Right lung (tissue), 10 donors: ENCODE measurements around the gene TMEM174. TPM values are rescaled to one million over a fixed set of nuclear protein-coding genes. Genes with fewer than 3 reads are reported as not detected.

ENCODE experiments used
- DNase-seq, 2 donors: peaks; one replicate each; pipeline ENCODE4 v3.0.0-alpha.2; 2013
- long read RNA-seq, 8 donors: transcript quantifications; one replicate each; lab custom pipeline, GENCODE V29; 2026
- polyA plus RNA-seq, 5 donors: library from polyadenylated mRNA; unstranded; fragments of 120-200 nt; gene quantifications; one replicate each; pipeline versions ENCODE4 v1.2.1 to v1.2.3, GENCODE V29; 2013; ENCODE audit warnings: inconsistent platforms in 1 of 5, low replicate concordance in 1 of 5; ENCODE audit not compliant: insufficient read length in 5 of 5, insufficient read depth in 1 of 5

Gene TMEM174, protein sequence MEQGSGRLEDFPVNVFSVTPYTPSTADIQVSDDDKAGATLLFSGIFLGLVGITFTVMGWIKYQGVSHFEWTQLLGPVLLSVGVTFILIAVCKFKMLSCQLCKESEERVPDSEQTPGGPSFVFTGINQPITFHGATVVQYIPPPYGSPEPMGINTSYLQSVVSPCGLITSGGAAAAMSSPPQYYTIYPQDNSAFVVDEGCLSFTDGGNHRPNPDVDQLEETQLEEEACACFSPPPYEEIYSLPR
- not detected for polyA plus RNA-seq
- long read RNA-seq, donor 1: 0 reads
- long read RNA-seq, donor 2: 0 reads
- long read RNA-seq, donor 3: 0 reads
- long read RNA-seq, donor 4: 0 reads
- long read RNA-seq, donor 5: 0 reads
- long read RNA-seq, donor 6: 0 reads
- long read RNA-seq, donor 7: 0 reads
- long read RNA-seq, donor 8: 0 reads

DNA sequence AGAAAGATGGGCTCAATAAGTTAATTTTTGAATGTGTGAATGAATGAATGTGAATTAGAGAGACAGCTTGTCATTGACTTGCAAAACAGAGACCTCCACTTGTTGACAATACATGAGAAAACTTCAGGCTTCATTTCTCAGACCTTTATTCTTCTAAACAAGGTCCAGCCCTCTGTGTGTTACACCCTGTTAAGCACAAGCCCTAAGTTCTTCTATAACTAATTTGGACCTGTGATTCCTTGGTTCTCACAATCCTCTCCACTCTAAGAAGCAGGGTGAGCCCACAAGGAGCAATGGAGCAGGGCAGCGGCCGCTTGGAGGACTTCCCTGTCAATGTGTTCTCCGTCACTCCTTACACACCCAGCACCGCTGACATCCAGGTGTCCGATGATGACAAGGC lies at the start of gene TMEM174:
Gene TMEM174 (plus strand): TSS at position 243 of the 400 bp plus-strand sequence. CDS start 51 bp downstream, at position 294.
- DNase-seq: no peak

DNA sequence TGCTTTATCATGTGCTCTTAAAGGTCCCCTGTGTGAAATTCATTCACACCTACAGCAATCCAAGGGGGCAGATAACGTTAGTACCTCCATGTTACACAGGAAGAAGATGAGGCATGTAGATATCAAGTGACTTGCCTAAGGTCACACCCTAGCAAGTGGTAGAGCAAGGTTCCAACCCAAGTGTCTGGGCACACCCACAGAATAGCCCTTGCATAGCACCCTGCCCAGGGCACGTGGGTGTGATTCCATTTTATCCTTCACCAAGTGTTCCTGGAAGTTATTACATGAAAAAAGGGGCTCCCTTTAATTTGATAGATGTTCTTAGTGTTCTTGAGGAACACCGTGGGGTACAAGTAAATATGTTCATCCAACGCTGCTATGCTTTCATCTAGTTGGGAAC lies 47.7 kb upstream of the TMEM174 start:
- DNase-seq: no peak

DNA sequence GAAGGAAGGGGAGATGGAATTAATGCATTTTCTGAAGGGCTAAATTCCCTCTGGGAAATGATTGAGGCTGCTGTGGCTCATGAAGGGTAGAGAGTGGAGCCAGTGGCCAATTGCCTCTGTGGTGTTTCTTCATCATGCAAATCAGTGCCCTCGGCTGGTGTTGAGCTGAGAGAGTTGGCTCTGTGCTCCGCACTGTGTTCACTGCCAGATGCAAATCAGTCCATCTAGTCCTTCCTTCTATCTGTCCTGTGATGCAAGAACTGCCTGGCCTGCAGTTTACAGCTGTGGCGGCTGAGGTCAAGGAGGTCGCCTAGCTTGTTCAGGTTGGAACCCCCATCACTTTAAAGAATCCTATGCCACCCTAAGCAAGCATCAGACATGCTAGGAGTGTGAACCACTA lies 46.6 kb upstream of the TMEM174 start:
- no peak for DNase-seq

DNA sequence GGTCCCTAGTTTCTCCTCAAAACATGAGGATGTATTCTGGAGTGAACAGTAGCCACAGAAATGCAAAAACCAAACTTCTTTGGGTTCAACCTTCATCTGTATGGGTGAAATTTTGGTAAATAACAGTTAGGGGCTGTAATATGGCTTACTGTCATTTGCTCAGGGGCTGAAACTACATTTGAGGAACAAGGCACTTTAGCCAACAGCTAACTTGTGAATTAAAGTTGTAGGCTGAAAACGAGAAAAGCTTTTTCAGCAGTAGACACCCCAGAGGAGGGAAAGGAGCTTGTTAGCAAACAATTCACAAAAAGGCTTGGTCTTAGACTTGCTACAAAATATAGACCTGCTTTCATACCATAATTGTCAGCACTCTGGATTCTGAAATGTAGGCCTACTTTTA lies 46.0 kb upstream of the TMEM174 start:
- DNase-seq: no peak

DNA sequence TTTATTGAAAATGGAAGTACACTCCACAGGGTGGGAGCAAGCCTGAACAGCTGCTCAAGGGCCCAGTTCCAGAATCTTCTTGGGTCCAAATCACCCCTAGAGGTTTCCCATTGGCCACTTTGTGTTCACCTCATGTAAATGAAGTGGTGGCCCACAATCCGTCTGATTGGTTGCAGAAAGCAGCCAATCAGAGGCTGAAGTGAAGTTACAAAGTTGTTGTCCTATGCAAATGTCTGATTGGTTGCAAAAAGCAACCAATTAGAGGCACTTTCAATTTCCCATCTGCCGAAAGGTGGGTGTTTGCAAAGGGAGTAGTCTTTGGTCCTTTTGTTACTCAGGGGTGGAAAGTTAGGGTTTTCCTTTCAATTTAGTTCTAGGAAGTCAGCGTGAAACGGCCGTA lies 43.9 kb upstream of the TMEM174 start:
- DNase-seq: no peak

DNA sequence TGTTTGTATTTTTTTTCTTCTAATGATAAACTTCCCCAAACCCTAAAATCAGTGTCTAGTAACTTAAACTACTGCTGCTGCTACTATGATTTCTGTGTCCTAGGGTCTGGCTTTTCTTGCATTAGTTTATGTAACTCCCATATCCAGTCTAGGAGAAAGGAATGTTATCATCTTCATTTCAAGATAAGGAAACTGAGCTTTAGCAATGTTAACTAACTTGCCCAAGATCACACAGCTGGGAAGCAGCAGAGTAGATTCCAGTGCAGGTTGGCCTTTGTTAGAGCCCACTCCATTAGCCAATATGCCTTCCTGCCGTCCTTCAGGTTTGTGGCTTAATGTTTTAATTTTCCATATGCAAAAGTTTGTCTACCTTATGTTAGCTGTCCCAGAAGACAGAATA lies 42.2 kb upstream of the TMEM174 start:
- no peak for DNase-seq

DNA sequence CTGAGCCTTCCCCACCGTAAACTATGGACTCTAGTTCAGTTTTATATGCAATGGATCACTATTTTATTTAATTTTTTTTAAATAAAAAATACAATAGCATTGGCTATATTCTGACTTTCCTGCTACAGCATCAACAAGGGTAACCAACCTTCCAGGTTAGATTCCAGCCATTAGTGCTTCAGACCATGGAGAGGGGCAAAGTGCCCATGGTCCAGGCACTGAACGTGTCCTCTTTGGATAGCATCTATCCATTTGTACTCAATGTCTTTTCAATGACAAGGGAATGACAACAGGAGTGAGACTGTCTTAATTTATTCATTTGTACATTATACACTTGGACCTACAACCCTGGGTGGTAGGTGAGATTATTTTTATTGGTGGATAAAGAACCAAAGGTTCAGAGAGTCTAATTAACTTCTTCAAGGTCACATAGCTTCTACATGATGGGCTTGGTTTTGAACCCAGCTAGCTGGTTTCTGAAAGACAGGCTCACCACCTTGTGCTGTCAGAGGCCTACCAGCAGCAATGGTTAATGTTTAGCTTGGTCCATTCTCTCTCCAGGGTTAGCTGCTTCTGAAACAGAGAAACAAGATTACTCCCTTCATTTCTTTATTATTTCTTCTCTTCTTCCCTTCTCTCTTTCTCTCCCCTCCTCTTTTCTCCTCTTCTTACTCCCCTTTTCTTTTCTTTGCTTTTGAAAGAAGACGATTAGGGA lies 41.1 kb upstream of the TMEM174 start:
- DNase-seq: no peak

DNA sequence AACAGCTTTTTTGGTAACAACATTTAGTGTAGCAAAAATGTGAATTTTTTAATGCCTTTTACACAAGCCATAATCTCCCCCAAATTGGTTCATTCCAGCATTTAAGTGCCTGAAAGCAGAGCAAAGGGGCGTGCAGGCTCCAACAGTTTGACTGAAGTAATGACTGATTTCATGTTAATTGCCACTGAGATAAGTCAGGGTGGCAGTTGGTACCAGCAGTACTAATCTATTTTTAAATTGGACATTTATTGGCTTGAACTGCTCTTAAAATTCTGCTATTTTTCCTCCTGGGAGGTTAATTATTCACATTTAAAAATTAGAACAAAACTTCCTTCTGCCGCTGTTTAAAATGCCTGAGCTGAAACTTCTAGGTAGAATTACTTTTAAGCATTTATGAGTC lies 40.2 kb upstream of the TMEM174 start:
- no peak for DNase-seq

DNA sequence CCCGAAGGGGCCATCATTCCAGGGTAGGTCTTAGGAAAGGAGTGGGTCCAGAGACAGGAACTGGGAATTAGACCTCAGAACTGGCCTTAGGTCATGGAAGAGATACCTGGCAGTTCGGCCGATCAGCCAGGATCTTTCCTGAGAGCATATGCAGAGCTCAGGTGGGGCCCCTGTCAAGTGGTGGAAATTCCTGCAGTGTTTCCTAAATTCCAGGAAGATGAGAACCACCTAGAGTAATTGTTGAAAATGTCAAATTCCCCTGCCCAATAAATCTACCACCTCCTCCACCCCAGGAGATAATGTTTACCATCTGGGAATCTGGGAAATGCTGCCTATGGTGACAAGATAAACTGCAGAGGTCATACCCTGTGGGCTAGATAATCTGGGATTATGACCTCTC lies 38.0 kb upstream of the TMEM174 start:
- no peak for DNase-seq

DNA sequence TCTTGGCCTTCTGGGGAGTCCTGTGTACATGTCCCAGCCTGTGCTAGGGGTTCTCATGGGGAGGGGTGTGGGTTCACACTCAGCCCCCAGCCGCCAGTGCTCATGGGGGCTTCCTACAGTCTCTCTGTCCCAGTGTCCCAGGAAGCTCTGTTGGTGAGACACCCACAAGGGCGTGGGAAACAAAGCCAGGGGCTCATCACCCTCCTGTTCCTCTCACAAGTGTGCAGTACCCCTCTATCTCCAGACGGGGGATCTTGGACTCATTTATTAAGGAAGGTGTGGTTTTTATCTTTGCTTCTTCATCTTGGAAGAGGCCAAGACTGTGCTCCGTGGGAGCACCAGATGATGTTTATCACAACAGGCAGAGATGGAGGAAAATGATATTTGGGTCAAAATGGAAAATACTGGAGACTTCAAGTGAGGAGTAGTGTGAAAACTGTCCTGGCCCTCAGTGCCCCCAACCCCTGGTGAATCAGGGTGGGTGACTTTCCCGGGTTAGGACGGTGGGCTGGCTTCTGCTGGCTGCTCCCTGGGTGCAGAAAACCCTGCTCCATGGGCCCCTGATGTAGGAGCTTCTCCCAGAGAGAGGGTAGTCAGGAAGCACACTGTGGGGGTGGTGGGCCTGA lies 37.5 kb upstream of the TMEM174 start:
- DNase-seq: no peak

DNA sequence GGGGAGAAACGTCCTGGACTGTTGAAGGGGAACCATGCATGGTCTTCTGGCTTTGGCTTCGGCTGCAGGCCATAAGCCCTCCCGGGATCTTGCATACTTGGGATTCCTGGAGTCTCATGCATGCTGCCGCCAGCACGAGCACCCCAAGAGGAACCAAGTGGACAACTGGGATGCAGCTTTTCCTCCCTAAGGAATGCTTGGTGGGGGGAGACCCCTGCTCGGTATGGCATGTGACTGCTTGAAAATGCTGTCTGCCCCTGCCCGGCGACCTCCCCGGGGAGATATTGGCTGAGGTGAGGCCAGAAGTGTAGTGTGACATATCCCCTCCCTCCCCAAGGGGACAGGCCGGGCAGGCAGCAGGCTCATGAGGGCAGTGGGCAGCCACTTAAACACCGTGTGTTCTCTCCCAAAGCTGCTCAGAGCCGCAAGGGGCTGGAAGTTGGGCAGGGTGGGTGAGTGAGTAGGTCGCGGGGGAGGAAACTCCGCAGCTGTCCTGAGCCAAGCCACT lies 36.9 kb upstream of the TMEM174 start:
- DNase-seq: no peak

DNA sequence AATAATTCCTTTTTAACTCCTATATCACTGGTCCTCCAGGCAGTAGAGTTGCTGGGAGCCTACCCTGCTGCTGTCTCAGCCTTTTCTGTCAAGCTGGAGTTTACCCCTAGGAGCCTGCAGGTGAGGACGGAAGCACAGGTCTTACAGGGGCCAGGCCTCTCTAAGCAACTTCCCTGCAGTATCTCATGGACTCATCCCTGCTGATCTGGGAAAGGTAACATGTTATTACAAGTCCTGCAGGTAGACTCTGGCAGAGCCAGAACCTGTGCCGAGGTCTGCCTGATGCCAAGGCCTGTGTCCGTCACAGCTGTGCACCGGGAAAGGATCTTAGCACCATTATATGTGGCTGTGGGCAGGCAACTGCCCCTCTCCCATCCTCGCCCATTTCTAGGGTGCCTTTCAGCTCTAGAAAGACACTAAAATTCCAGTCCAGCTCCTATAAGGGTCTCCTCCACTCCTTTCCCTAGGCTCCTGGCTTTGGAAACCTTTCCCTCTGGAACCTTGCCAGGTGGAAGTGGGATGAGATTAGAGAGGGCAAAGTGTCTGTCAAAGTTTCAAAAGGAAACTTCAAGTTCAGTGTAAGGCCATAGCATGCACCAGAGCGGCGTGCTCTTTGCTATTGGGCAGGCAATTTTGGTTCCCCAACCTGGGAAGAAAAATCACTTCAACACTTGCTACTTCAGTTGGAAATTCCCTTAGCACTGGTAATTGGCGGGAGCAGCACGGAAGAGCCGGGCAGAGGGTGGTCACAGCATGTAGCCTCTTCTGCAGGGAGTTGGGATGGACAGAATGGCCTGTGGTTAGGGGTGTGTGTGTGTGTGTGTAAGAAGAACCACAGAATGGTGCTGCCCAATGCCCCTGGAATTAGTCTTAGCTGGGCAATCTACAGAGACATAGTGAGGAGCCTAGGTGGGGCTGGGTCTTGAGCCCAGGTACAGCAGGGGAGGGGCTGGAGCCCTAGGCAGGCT lies 35.1 kb upstream of the TMEM174 start:
- no peak for DNase-seq

DNA sequence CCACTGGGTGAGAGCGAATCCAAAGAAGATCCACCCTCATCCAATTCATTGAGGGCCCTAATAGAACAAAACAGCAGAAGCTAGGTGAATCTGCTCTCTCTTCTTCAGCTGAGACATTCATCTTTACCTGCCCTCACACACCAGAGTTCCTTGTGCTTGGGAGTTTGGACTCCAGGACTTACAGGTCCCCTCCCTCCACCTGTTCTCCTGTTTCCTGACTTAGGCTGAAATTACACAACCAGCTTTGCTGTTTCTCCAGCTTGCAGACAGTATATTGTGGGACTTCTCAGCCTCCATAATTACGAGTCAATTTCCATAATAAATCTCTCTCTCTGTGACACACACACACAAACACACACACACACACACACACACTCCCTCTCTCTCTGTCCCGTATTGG lies 33.5 kb upstream of the TMEM174 start:
- no peak for DNase-seq

DNA sequence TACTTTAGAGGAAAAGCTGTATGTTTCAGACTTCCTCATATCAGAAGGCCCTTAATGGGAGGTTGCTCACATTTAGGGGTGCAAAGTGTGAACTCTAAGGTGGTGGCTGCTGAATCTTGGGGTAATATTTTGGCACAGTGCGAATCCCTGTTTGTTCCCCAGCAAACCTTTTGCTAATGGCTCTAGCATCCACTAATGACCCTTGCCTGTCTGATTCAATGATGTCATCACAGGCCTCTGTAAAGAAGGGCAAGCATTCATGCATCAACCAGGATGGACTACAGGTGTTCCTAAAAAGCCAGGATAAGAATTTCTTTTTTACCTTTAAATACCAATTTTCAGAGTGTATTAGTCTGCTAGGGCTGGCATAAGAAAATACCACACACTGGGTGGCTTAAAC lies 32.2 kb upstream of the TMEM174 start:
- no peak for DNase-seq

DNA sequence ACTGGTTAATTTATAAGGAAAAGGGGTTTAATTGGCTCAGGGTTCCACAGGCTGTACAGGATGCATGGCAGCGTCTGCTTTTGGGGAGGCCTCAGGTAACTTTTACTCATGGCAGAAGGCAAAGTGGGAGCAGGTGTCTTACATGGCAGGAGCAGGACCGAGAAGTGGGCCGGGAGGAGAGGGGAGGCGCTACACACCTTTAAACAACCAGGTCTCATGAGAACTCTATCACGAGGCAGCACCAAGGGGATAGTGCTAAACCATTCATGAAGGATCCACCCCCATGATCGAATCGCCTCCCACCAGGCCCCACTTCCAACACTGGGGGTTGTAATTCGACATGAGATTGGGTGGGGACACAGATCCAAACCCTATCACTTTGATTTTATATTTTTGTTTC lies 31.0 kb upstream of the TMEM174 start:
- no peak for DNase-seq

DNA sequence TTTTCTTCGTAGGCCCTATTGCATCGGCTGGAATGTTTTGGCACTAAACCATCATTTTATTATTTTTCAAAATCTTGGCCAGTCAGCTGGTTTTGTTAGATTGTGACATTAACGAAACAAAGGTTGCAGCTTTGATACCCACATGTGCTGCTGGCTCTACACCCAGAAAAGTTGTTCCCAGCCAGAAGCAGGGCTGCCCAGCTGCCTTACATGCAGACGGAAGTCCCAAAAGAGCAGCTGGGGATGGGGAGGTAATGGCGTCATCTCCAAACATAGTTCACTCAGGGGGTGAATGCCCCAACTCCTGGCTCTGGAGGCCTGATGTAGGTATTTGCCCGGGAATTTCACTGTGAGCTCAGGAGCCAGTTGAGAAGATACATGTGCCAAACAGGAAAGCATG lies 29.3 kb upstream of the TMEM174 start:
- no peak for DNase-seq

DNA sequence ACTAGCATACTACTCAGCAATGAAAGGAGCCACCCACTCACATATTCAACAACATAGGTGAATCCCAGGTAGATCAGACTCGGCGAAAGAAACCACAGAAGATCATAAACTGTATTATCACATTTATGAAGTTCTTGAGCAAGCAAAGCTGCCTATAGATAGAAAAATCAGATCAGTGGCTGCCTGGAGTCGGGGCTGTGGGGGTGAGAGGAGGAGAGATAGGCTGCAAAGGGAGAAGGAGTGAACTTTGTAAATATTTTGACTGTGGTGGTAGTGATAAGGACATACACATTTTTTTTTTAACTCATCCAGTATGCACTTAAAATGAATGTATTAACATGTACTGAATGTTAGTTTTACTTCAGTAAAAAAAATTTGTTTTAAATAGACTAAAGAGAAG lies 23.5 kb upstream of the TMEM174 start:
- no peak for DNase-seq

DNA sequence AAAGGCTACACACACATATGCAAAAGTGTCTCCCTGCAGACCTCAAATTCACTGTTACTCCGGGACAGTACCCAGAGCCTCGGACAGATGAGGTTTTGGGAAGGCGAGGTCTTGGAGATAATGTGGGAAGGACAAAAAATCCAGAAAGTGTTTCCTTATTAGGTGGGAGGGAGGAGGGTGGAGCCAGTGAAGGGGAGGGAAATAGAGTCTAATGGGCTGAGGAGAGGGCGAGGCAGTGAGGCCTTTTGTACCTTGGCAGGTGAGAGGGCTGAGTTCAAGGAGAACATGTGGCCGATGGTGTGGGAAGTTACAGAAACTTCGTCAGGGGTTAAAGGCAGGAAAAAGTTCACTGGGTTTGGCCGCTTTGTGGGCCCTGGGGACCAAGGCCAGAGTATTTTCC lies 22.1 kb upstream of the TMEM174 start:
- DNase-seq: no peak

DNA sequence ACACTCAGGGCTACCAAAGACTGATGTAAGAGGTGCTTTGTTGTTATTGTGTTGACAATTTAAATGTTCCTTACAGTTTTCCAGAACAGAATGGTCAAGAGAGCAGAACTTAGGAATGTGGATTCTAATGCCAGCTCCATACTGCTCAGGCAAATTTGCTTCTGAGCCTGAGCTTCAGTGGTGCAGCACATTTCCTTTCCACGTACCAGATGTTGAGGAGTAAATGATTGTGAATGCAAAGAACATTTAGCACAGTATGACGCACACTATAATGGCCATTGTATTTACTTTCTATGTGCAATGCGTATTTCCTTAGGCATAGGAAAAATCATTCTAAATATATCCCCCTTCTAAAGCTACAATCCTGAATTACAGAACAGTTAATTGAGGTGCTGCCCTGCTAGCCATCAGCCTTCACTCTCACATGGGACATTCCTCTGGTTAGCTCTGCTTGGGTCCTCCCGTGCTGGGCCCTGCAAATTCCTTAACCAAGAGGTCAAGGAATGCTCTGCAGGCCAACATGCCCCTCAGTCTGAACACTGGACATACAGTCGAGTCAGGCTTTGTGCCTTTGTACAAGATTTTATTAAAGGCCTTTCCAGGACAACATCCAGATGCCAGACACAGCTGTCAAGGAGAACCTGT lies 21.1 kb upstream of the TMEM174 start:
- no peak for DNase-seq

DNA sequence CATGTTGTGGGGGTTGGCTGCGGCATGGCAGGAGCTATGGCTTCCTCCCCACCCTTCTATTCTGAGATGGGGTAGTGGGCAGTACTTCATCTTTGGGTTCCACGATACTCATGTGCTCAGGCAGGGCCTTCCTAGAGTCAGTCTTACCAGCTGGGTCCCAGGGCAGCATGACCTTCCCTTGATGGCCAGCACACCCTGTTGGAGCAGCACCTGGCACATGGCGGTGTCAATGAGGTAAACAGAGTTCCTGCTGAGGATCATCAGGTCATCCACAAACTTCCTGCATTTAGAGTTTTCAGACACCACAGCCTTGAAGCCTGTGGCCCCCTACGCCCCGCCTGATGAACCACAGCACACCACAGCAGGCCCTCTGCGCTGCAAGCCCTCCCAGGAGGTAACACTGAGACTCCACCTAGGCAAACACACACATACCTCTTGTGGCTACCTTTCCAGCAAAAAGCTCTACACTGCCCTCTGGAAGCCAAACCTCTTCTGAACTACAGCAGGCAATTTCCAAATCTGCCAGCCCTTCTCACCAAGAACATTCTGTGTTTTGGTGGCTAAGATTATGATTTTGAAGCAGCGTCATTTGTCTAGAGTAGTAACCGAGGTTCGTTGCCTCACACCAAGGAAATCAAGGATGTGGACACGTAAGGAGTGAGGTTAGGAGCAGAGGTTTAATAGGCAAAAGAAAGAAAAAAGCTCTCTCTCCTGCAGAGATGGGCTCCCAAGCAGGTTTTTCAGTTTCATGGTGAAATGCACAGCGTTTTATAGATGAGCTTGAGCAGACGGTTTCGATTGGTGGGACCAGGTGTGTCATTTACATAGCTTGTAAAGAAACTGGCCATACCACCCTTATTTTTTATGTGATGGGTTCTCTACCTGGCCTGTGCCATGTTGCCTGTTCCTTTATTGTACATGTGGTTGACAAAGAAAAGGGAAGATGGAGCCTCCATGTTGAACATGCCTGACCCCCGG lies 20.3 kb upstream of the TMEM174 start:
- DNase-seq: no peak
